IMR-90 (cell line): ENCODE data around the gene MACC1.

Source experiments
- CEBPB ChIP-seq: IDR thresholded peaks from 2 replicates; pipeline ENCODE4 v1.6.1; 2012; ENCODE audit warnings: low read depth, low read length, improper control_type of control experiment
- CHD1 ChIP-seq: IDR thresholded peaks from 2 replicates; pipeline ENCODE4 v1.6.1; 2012; ENCODE audit warnings: low read depth, low read length, improper control_type of control experiment
- ELK1 ChIP-seq: fragments of 150-350 bp; IDR thresholded peaks from 2 replicates; pipeline ENCODE4 v1.6.1; 2016; ENCODE audit warnings: low read depth, mild to moderate bottlenecking, low read length, moderate library complexity, borderline replicate concordance
- POLR2A ChIP-seq: IDR thresholded peaks from 2 replicates; pipeline ENCODE4 v1.6.1; 2012; ENCODE audit warnings: mild to moderate bottlenecking, low read depth, low read length
- RAD21 ChIP-seq: IDR thresholded peaks from 2 replicates; pipeline ENCODE4 v1.6.1; 2012; ENCODE audit warnings: low read length, improper control_type of control experiment
- TF ChIP-seq, protein P1 (sequence below): conservative IDR thresholded peaks from 2 replicates; pipeline ENCODE4 v1.5.1; 2012; ENCODE audit warnings: mild to moderate bottlenecking, low read depth, low read length, improper control_type of control experiment

- TF ChIP-seq RAD21 (no peak), POLR2A (no peak), ELK1 (no peak), CEBPB (no peak), CHD1 (no peak)
- TF ChIP-seq, protein P1, sequence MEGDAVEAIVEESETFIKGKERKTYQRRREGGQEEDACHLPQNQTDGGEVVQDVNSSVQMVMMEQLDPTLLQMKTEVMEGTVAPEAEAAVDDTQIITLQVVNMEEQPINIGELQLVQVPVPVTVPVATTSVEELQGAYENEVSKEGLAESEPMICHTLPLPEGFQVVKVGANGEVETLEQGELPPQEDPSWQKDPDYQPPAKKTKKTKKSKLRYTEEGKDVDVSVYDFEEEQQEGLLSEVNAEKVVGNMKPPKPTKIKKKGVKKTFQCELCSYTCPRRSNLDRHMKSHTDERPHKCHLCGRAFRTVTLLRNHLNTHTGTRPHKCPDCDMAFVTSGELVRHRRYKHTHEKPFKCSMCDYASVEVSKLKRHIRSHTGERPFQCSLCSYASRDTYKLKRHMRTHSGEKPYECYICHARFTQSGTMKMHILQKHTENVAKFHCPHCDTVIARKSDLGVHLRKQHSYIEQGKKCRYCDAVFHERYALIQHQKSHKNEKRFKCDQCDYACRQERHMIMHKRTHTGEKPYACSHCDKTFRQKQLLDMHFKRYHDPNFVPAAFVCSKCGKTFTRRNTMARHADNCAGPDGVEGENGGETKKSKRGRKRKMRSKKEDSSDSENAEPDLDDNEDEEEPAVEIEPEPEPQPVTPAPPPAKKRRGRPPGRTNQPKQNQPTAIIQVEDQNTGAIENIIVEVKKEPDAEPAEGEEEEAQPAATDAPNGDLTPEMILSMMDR: no peak
These were observed 76.2 kb downstream of the MACC1 start for GRCh38 chr7:20141002-20141345.
